B cell (primary cell): ENCODE measurements around the gene HES6. TPM values are rescaled to one million over a fixed set of nuclear protein-coding genes. Genes with fewer than 3 reads are reported as not detected.

ENCODE experiments used
- ATAC-seq: fragments of 200-7000 bp; cut with Tn5 transposase; one replicate; pipeline ENCODE4 v1.10.0; 2021; ENCODE audit warnings: low read depth, mild to moderate bottlenecking, moderate number of reproducible peaks, moderate library complexity
- CTCF ChIA-PET: fragments of 350-600 bp; sonication (Branson Sonifier 250); formaldehyde crosslinking; loops from one replicate; lab custom pipeline; 2021; ENCODE audit warnings: antibody characterized with exemption, inconsistent platforms; lab: Charles Lee
- POLR2A ChIA-PET: fragments of 350-600 bp; sonication (Branson Sonifier 250); formaldehyde crosslinking; loops from one replicate; lab custom pipeline; 2021; ENCODE audit warnings: antibody characterized with exemption; lab: Charles Lee
- DNase-seq: peaks from one replicate; pipeline ENCODE4 v3.0.0; 2013
- H2AFZ ChIP-seq: 2 replicates; pipeline ENCODE4 v1.6.1; 2012; ENCODE audit warnings: mild to moderate bottlenecking, low read depth, low read length; ENCODE audit not compliant: insufficient read depth, poor library complexity, severe bottlenecking
- H3K27ac ChIP-seq, 2 donors: 1 replicate in 1 of 2; 2 replicates in 1 of 2; pipeline ENCODE4 v1.5.1; 2012 to 2013; ENCODE audit warnings: low read length in 2 of 2, mild to moderate bottlenecking in 2 of 2, moderate library complexity in 1 of 2
- H3K27me3 ChIP-seq, 4 experiments: fragments of 200-600 bp in 1 of 4; sonication (generic) in 1 of 4; replicated peaks in 1 of 4; 1 replicate in 2 of 4; 2 replicates in 2 of 4; pipeline versions ENCODE4 v1.6.1 to v1.7.0; 2013 to 2016; ENCODE audit warnings: low read length in 3 of 4, mild to moderate bottlenecking in 2 of 4, mixed read lengths in 1 of 4, moderate library complexity in 1 of 4; ENCODE audit not compliant: insufficient read depth in 4 of 4, control insufficient read depth in 3 of 4; ENCODE audit errors: control extremely low read depth in 1 of 4
- H3K36me3 ChIP-seq, 2 experiments: replicated peaks in 1 of 2; 1 replicate in 1 of 2; 2 replicates in 1 of 2; pipeline versions ENCODE4 v1.6.1 to v1.7.1; 2013; ENCODE audit warnings: low read length in 1 of 2; ENCODE audit not compliant: insufficient read depth in 2 of 2, control insufficient read depth in 1 of 2; ENCODE audit errors: control extremely low read depth in 1 of 2, extremely low read depth in 1 of 2
- H3K4me1 ChIP-seq, 2 donors: fragments of 200-600 bp in 1 of 2; sonication (generic) in 1 of 2; 1 replicate in 1 of 2; 2 replicates in 1 of 2; pipeline versions ENCODE4 v1.5.1 to v1.6.1; 2013 to 2017; ENCODE audit warnings: low read length in 2 of 2; ENCODE audit not compliant: control insufficient read depth in 2 of 2, insufficient read depth in 2 of 2
- H3K4me2 ChIP-seq: replicated peaks from 2 replicates; pipeline ENCODE3; 2012; ENCODE audit warnings: mild to moderate bottlenecking, low read depth, low read length; ENCODE audit not compliant: poor library complexity, severe bottlenecking
- H3K4me3 ChIP-seq, 5 experiments: fragments of 200-600 bp in 1 of 5; sonication (generic) in 1 of 5; 1 replicate in 3 of 5; 2 replicates in 2 of 5; pipeline versions ENCODE4 v1.5.1 to v1.7.0; 2011 to 2016; ENCODE audit warnings: low read length in 4 of 5, mild to moderate bottlenecking in 4 of 5, low read depth in 2 of 5, control low read depth in 1 of 5, moderate library complexity in 1 of 5; ENCODE audit not compliant: insufficient read depth in 1 of 5; ENCODE audit errors: control extremely low read depth in 1 of 5, extremely low read depth in 1 of 5
- H3K79me2 ChIP-seq: fragments of 200-600 bp; sonication (generic); one replicate; pipeline ENCODE4 v1.6.0; 2016; ENCODE audit warnings: low read length; ENCODE audit not compliant: control insufficient read depth, insufficient read depth
- H3K9ac ChIP-seq: fragments of 200-600 bp; sonication (generic); 2 replicates; pipeline ENCODE4 v1.6.1; 2017; ENCODE audit warnings: mild to moderate bottlenecking, low read length, moderate library complexity
- H3K9me3 ChIP-seq, 3 donors: one replicate each; pipeline versions ENCODE4 v1.6.1 to v1.7.1; 2013; ENCODE audit warnings: low read length in 2 of 3; ENCODE audit not compliant: control insufficient read depth in 2 of 3, insufficient read depth in 1 of 3; ENCODE audit errors: control extremely low read depth in 1 of 3
- H4K20me1 ChIP-seq: 2 replicates; pipeline ENCODE4 v1.6.0; 2012; ENCODE audit warnings: mild to moderate bottlenecking, low read length; ENCODE audit not compliant: insufficient read depth, control insufficient read depth, poor library complexity, severe bottlenecking
- H3K27ac Mint-ChIP-seq: one replicate; pipeline ENCODE4 v1.8.0; 2021; ENCODE audit warnings: mixed read lengths
- H3K27me3 Mint-ChIP-seq: one replicate; pipeline ENCODE4 v1.8.0; 2021; ENCODE audit warnings: mixed read lengths
- H3K4me1 Mint-ChIP-seq: one replicate; pipeline ENCODE4 v1.8.0; 2021; ENCODE audit warnings: mixed read lengths
- H3K4me3 Mint-ChIP-seq: one replicate; pipeline ENCODE4 v1.8.0; 2021; ENCODE audit warnings: mixed read lengths
- H3K9me3 Mint-ChIP-seq: one replicate; pipeline ENCODE4 v1.8.0; 2022; ENCODE audit warnings: mixed read lengths; ENCODE audit not compliant: insufficient read depth
- EZH2 ChIP-seq: IDR thresholded peaks from 2 replicates; pipeline ENCODE4 v1.6.1; 2012; ENCODE audit warnings: borderline replicate concordance, low read depth, mild to moderate bottlenecking, moderate library complexity, low read length; ENCODE audit not compliant: insufficient read depth, poor library complexity, severe bottlenecking
- WGBS: methylation state at CpG from one replicate; pipeline ENCODE4 v1.1.5; 2013; ENCODE audit warnings: missing lambda C conversion rate; ENCODE audit not compliant: insufficient coverage; 5-methylcytosine and 5-hydroxymethylcytosine counted together
- intact Hi-C: fragments of 100-400 bp; cut with micrococcal nuclease; formaldehyde crosslinking; loops from one replicate; pipeline ENCODE4 v1.10.0; 2022
- polyA plus RNA-seq: library from polyadenylated mRNA; depleted of rRNA; stranded (reverse); fragments of >200 nt; gene quantifications from 2 replicates; pipeline ENCODE4 v1.2.3, GENCODE V29; 2012
- total RNA-seq, 2 donors: library from RNA; stranded (reverse); fragments of 120-200 nt in 1 of 2; gene quantifications; 1 replicate in 1 of 2; 2 replicates in 1 of 2; pipeline versions ENCODE4 v1.2.3 to v1.2.4, GENCODE V29; 2013 to 2022
- TF ChIP-seq, protein P1 (sequence below): fragments of 200-600 bp; IDR thresholded peaks from one replicate; pipeline ENCODE4 v1.8.0; 2022; ENCODE audit warnings: antibody characterized with exemption, mild to moderate bottlenecking

HES6 gene
- total and polyA plus RNA-seq, 2 donors (not counting 1 experiment from before 2014, with no cell fraction given): 6.5 to 14.3 TPM

DNA sequence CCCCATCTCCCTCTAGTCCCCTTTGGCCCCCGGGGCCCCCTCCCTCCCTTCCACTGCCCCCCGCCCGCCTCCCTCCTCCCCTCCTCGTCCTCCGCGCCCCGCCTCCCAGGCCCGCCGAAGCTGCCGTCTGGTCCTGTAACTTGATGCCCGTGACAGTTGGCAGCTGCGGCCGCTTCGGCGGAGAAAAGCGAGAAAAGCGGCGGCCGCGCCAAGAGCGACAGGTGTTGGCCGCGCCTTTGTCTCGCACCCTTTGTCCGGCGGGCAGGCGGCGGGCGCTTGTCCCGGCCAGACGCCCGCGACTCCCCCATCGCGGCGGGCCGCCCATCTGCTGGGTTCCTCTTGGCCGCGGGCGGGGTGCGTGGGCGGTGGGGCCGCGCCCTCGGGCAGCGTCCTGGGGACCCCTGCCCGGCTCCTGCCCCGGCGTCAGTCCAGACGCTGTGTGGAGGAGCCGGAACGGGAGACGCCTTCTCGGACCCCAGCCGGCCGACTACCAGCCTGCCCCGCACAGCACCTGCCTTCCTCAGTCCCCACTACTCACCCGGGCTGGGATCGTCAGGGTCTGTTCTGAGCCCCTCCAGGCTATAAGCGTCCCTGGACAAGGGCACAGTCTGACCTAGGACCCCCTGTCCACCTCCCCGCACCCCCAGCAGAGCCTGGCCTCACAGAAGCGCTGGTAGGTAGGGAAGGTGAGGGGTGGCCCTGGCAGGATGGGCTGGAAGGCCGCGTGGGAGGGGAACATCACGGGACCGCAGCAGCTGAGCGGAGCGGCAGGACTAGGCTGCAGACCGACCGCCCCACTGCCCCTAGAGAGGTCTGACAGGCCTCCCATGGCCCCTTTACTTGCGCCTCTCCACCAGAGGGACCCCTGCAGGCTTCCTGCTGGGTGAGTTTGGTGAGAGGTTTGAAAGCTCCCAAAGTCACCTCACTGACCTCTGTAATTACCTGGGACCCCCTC is 1.2 kb upstream of the HES6 start:
- intact Hi-C loops: loop anchor here (1.0 kb wide), 2 partner anchors 10 to 48 kb away; no protein-coding TSS in a partner anchor
- no peak for TF ChIP-seq EZH2
- TF ChIP-seq, protein P1, sequence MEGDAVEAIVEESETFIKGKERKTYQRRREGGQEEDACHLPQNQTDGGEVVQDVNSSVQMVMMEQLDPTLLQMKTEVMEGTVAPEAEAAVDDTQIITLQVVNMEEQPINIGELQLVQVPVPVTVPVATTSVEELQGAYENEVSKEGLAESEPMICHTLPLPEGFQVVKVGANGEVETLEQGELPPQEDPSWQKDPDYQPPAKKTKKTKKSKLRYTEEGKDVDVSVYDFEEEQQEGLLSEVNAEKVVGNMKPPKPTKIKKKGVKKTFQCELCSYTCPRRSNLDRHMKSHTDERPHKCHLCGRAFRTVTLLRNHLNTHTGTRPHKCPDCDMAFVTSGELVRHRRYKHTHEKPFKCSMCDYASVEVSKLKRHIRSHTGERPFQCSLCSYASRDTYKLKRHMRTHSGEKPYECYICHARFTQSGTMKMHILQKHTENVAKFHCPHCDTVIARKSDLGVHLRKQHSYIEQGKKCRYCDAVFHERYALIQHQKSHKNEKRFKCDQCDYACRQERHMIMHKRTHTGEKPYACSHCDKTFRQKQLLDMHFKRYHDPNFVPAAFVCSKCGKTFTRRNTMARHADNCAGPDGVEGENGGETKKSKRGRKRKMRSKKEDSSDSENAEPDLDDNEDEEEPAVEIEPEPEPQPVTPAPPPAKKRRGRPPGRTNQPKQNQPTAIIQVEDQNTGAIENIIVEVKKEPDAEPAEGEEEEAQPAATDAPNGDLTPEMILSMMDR: no peak
- Histone ChIP-seq H3K4me1 (peaks cover 14 to 15% of the 10 kb centered on the region in 2 donors), H3K4me2 (peak overlapping the region; percentile 95), H3K36me3 (peaks cover 0 to 3% of the 10 kb centered on the region in 2 experiments), H4K20me1 (peaks cover 5% of the 10 kb centered on the region), H3K4me3 (peak overlapping the region in 3 of 5 experiments; percentile 53 to 76 (median 67)), H3K9me3 (peaks cover 0 to 17% (median 0%) of the 10 kb centered on the region in 3 donors), H3K27ac (no peak overlapping the region), H2AFZ (peak overlapping the region; percentile 79), H3K9ac (peak overlapping the region; percentile 68), H3K27me3 (peaks cover 0 to 36% (median 11%) of the 10 kb centered on the region in 4 experiments), H3K79me2 (no peaks in the 10 kb centered on the region)
- CTCF ChIA-PET: interaction anchor here (1.0 kb wide), 1 partner anchor 22 kb away, joined by 4 read pairs; no protein-coding TSS in a partner anchor
- Mint-ChIP-seq H3K9me3 (no peaks in the 10 kb centered on the region), H3K27me3 (peaks cover 4% of the 10 kb centered on the region), H3K4me3 (peak overlapping the region; percentile 94), H3K27ac (no peak overlapping the region), H3K4me1 (peaks cover 15% of the 10 kb centered on the region)
- POLR2A ChIA-PET: no interaction called here
- peak; percentile 48 for DNase-seq
- WGBS: 9% methylated on average over 63 of the region's 71 CpGs
- ATAC-seq: no peak

DNA sequence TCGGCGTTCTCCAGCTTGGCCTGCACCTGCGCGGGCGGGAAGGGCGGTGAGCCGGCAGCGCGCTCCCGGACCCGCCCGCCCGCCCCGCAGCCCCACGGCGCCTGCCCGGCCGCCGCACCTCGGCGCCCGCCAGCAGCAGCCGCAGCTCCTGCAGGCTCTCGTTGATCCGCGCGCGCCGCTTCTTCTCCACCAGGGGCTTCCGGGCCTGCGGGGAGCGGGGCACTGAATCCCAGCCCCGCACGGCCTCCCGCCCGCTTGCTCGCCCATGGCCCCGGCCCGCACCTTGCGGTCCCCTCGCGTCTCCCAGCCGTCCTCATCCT is 335 bp downstream of the HES6 start:
- Histone ChIP-seq H3K4me3 (peak overlapping the region in 4 of 5 experiments; percentile 26 to 76 (median 62)), H3K9ac (peak overlapping the region; percentile 68), H2AFZ (peak overlapping the region; percentile 79), H3K4me1 (peaks cover 14 to 18% of the 10 kb centered on the region in 2 donors), H3K4me2 (peak overlapping the region; percentile 95), H3K9me3 (peaks cover 0 to 17% (median 0%) of the 10 kb centered on the region in 3 donors), H3K27me3 (peaks cover 0 to 46% (median 17%) of the 10 kb centered on the region in 4 experiments), H3K79me2 (no peaks in the 10 kb centered on the region), H4K20me1 (peaks cover 5% of the 10 kb centered on the region), H3K36me3 (peaks cover 0 to 3% of the 10 kb centered on the region in 2 experiments), H3K27ac (no peak overlapping the region)
- H3K4me1 Mint-ChIP-seq: peaks cover 19% of the 10 kb centered on the region
- DNase-seq (no peak), ATAC-seq (peak; percentile 7)
- no peak for TF ChIP-seq EZH2
- TF ChIP-seq, protein P1: no peak
- peaks cover 15% of the 10 kb centered on the region for H3K27me3 Mint-ChIP-seq
- CTCF ChIA-PET: no interaction called here
- WGBS: 1% methylated on average over 43 of the region's 43 CpGs
- peak overlapping the region; percentile 41 for H3K27ac Mint-ChIP-seq
- intact Hi-C loops: loop anchor here (1.0 to 5.0 kb wide), 3 partner anchors 36 to 273 kb away; partner anchors contain the start of genes ILKAP, TRAF3IP1 and UBE2F
- POLR2A ChIA-PET: interaction anchor here (1.7 kb wide), 1 partner anchor 36 kb away, joined by 9 read pairs; the partner anchor contains the start of gene ILKAP
- H3K4me3 Mint-ChIP-seq: peak overlapping the region; percentile 94
- no peaks in the 10 kb centered on the region for H3K9me3 Mint-ChIP-seq
